Stimulated activated CD4-positive, alpha-beta T cell treated with anti-CD3 and anti-CD28 coated beads, Interleukin-4, amount 100 ng/mL, for 48 hours (primary cell): Measurements from ENCODE around the gene RGS16.
A peak's percentile ranks its signal among the peaks of the same experiment; 100 is the strongest.

ENCODE experiments used
- DNase-seq, 2 donors: peaks; one replicate each; pipeline ENCODE4 v3.0.0-alpha.2; 2020; ENCODE audit warnings: low read depth in 2 of 2

RGS16 gene

GRCh38 chr1:182608845-182609610 is 4.8 kb upstream of the RGS16 start:
- no peak for DNase-seq

GRCh38 chr1:182608236-182608635 is 4.0 kb upstream of the RGS16 start:
- DNase-seq: no peak

- DNase-seq: no peak
Measured at GRCh38 chr1:182607566-182607965, 3.4 kb upstream of the RGS16 start.

DNA sequence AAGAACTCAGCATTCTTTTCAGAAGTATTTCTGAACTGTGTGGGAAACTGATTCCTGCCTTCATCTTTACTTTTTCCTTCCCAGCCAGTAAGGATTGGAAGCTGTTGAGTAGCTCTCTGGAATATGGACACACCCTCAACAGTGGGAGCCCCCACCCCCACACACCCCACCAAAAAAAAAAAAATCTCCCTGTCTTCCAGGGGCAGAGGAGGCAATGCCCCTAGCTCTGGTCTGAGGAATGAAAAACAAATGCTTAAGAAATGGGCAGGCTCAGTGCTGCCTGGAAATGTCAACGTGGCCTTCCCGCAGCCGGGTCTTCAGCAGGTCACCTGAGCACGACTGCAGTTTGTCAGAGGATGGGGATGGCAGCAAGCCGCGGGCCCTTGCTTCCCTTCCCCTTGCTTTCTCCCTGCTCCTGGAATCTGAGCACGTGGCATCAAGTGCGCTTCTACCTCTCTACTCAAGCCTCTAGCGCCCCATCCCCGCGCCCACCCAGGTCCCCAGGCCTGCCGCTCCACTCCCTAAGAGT is 479 bp downstream of the RGS16 start:
- DNase-seq: no peak

DNA sequence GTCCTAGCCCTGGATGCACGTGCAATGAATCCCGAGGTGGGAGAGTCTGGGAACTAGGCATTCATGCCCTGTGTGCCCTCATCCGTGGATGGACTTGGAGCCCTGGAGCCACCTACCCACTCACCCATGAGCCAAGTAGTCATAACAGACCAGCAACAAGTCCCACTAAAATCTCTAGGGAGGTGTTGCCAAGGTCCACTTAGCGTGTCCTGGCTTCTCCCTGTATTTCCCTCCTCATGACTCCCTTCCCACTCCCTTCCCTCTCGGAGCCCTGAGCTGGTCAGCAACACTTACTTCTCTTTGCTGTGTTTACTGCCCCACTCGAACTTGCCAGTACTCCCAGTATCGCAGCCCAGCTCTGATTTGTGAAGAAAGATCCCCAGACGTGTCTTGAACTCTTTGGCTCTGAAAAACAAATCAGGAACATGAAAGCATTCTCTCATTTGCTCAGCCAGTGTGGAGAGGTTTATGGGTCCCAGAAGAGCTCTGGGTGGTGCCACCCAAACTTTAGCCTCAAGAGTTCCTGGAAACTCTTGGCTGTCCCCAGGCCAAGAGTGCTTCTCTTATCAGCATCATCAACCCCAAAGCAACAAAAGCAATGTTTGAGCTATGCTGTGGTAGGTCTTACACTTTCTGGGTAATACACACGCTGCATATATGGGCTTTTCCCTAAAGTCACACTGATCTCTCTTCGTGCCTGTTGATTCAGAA is 1.1 kb downstream of the RGS16 start:
- DNase-seq: no peak

DNA sequence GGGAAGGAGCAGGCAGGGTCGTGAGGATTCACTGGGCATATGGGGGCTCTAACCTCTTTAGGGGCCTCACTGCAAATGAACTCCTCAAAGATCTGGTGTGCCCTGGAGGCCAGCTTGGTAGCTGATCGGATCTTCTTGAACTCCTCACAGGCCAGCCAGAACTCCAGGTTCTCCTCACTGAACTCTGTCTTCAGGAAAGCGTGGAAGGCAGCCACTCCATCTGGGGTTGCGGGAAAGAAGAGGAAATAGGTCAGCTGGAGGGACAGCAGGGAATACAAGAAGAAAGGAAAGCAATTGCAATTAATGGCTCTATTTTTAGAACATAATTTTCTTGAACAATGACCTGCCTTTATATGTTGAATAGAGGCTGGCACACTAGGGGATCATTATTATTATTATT is 2.3 kb downstream of the RGS16 start:
- DNase-seq: no peak

GRCh38 chr1:182601416-182601786 is 2.8 kb downstream of the RGS16 start:
- DNase-seq: no peak

DNA sequence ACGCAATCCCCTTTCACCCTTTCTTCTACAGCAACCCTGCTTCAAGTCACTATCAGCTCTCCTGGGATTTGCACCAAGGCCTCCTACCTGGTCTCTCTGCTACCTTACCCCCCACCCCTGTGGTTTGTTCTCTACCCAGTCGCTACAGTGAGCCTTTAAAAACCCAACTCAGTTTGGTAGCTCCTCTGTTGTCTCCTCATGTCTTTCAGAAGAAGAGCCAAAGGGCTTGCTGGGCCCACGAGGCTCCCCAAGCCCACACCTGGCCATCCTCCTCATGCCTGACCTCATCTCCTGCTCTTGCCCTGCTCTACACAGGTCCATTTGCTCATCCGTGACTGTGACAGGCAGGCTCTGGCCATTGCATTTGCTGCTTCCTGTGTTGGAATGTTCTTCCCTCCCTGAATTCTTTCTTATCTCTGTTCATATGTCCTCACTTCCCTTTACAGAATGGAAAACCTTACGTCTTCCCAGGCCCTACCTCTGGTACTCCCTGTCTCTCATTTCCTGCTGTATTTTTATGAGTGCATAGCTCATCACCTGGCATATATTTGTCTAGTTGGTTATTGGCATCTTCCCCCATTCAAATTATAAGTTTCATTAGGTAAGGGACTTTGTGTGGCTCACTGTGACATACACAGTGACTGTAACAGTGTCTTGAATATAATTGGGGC is 3.3 kb downstream of the RGS16 start:
- DNase-seq: no peak

GRCh38 chr1:182600036-182600713 is 4.0 kb downstream of the RGS16 start:
- no peak for DNase-seq

DNA sequence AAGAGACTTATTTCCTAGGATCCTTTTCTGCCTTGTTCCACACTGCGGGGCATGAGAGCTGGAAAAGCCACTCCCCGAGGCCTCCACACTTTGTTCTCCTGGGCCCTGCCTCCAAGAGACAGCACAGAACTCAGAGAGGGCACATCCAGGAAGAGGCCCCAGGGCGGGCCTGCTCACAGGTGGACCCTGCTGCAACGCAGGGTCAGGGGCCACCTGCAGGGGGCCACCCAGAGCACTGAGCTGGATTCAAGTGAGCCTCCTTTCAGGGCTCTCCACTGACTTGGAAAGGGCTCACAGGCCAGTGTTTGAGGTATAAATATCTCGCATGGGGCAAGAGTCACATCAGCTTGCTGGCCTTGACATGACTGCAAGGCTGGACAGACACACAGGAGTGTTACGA is 4.8 kb downstream of the RGS16 start:
- DNase-seq: no peak

DNA sequence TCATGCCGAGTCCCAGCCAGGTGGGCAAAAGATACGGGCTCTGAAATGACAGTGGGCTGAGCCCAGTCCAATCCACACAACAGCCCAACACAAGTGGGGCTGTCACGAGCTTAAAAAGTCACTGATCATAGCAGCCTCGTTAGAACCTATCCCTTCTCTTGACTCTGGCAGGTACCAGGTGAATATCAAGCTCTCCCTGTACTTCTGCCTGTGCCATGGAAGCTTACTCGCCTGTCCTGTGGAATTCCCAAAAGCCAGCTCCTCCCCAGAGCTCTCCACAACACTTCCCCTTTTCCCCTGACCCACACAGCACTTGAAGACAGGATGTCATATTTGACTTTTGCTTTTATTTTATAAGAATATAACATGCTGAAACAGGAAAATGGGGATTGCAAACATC is 5.9 kb downstream of the RGS16 start:
- DNase-seq: no peak

DNA sequence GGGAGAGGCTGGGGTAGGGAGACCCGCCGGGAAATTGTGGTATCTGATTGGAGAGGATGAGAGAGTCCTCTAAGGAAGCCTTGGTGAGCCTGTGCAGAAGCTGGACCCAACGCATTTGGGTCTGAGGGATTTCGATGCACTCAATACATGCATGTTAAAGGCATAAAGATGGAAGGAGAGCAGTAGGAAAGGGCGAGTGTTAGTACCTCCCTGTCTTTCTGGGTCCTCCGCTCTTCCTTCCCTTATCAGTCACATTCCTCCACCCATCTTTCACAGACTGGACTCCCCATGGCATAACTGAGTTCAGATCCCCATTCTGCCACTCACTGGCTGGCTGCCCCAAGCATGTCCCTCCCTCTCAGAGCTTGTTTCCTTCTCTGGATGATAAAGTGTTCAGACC is 7.3 kb downstream of the RGS16 start:
- DNase-seq: no peak

GRCh38 chr1:182595641-182596240 is 8.4 kb downstream of the RGS16 start:
- DNase-seq: peak; percentile 56 to 67

DNA sequence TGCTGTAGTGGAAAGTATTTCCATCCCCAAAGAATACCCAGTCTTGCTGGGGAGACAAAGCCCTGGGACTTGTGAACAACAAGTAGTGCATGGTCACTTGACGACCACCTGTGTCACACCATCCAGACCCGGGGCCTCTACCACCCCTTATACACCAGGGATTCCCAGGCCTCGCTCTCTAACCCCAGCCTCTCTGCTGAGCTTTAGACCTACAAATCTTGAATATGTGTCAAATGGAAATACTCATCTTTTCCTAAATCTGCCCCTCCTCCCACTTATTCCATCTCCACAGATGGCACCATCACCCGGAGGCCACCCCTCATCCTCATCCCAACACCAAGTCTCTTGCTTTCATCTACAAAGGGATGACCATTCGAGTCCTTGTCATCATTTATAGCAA is 14.3 kb downstream of the RGS16 start:
- DNase-seq: no peak

- no peak for DNase-seq
Measured at GRCh38 chr1:182589520-182589919, 14.7 kb downstream of the RGS16 start.

GRCh38 chr1:182588500-182589396 is 15.4 kb downstream of the RGS16 start, which contains the start of gene RNASEL:
RNASEL (minus strand) TSS chr1:182589256; CDS start chr1:182586806, 2,450 bp downstream.
- peak in 1 of 2 donors; percentile 54 for DNase-seq

DNA sequence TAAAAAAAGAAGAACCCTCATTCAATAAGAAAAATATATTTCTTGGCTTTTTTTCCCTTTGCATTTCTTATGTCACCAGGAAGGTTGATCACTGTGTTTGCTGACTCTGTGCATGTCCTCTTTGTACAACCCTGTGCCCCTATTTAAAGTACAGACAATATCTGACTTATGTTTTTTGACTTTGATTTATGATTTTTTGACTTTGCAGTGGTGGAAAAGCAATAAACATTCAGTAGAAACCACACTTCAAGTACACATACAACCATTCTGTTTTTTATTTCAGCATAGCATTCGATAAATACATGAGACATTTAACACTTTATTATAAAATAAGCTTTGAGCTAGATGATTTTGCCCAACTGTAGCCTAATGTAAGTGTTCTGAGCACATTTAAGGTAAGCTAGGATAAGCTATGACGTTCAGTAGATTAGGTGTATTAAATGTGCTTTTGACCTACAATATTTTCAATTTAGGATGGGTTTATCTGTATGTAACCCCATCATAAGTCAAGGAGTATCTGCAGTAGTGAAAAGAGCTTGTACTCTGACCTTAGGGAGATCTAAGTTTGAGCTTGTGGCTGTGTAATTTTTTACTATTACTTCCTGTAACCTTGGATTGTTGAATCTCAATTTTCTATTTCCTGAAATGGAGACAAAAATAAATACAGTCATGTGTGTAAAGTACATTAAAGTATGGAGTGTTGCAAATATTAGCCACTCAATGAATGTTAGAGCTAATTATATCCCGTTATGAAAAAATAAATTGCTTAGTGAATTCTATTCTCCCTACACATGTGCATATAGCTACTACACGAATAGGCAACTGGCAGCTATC is 16.3 kb downstream of the RGS16 start:
- no peak for DNase-seq

DNA sequence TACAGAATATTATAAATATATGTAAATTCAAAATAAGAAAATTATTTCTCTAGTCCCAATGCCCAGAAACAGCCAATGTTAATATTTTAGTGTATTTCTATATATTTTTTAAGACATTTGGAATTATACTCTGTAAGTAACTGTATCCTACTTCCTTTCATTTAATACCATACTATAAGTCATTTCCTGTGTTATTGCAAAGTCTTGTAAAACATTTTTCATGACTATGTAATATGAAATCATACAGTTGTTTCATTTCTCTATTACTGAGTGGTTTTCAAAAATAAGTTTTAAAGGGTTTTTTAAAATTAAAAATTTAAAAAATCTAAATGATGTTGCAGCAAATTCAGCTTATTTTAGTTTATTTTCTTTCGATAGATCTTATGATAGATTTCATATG is 17.1 kb downstream of the RGS16 start:
- DNase-seq: no peak

GRCh38 chr1:182586380-182586779 is 17.8 kb downstream of the RGS16 start:
- DNase-seq: no peak

DNA sequence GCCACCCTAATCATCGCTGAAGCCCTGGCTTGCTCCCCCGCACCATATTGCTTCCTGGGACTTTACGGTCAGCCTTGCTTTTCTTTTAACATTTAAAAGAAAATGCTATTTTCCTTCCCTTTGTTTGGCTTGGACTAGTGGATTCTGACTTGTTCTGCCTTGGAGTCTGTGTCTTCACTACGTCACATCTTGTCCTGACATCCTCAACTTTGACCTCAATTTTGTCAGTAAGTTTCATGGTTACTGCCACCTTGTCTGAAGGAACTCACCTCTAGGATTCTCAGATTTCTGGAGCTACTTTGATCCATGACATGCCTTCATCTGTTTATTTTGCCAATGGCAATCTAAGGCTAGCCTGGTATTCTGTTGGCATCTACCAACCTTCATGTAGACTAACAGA is 19.4 kb downstream of the RGS16 start:
- DNase-seq: no peak
